Measurements from ENCODE around the gene TBXA2R.
"Not testable (repeated sequence)": the region's sequence is repeated elsewhere in the genome, so short reads cannot be mapped to it uniquely, and the experiment has no call there.

The TBXA2R gene

GRCh38 chr19:3572132-3572854, 34.4 kb downstream of the TBXA2R start:
- H3K4me3 ChIP-seq (ENCODE audit: low read length in 2 of 2): peak overlapping the region; percentile 67 to 80

DNA sequence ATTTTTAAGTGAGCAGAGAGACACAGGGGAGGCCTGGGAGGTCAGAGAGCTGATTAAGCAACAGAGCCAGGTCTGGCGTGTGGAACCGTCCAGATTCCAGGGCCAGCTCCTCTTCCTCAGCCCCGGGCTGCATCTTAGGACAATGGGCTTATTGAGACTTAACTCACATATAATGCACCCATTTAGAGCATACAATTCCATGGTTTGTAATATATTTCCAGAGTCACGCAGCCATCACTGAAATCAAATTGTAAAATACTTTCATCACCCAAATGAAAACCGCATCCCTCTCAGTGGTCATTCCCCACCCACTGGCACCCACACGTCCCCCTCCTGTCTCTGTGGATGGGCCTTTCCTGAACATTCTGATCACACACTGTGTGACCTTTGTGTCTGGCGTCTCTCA, 36.1 kb downstream of the TBXA2R start:
- peaks cover 12% of the 10 kb centered on the region in 2 donors for H3K4me1 ChIP-seq (ENCODE audit: control insufficient read depth in 2 of 2, insufficient read depth in 2 of 2, low read length in 2 of 2)
- H3K27ac ChIP-seq (ENCODE audit: low read depth in 2 of 2, low read length in 2 of 2): no peak overlapping the region
- H3K9ac ChIP-seq (ENCODE audit: low read depth in 1 of 2, low read length in 2 of 2): no peak overlapping the region
- no peak overlapping the region for H3K4me3 ChIP-seq (ENCODE audit: low read length in 2 of 2)
- H3K27me3 ChIP-seq (ENCODE audit: control insufficient read depth in 2 of 2, insufficient read depth in 2 of 2, low read length in 2 of 2): no peaks in the 10 kb centered on the region
- H3K36me3 ChIP-seq (ENCODE audit: control insufficient read depth in 2 of 2, insufficient read depth in 2 of 2, low read length in 2 of 2): peaks cover 0 to 5% of the 10 kb centered on the region in 2 donors
- no peaks in the 10 kb centered on the region for H3K9me3 ChIP-seq (ENCODE audit: control insufficient read depth in 2 of 2, low read length in 2 of 2)

More at GRCh38 chr19:3572132-3572854, 34.4 kb downstream of the TBXA2R start:
- Histone ChIP-seq H3K27ac (ENCODE audit: low read depth in 2 of 2, low read length in 2 of 2) (peak overlapping the region; percentile 2 to 67), H3K9me3 (ENCODE audit: control insufficient read depth in 2 of 2, low read length in 2 of 2) (no peaks in the 10 kb centered on the region), H3K27me3 (ENCODE audit: control insufficient read depth in 2 of 2, insufficient read depth in 2 of 2, low read length in 2 of 2) (no peaks in the 10 kb centered on the region), H3K36me3 (ENCODE audit: control insufficient read depth in 2 of 2, insufficient read depth in 2 of 2, low read length in 2 of 2) (peaks cover 0 to 5% of the 10 kb centered on the region in 2 donors), H3K9ac (ENCODE audit: low read depth in 1 of 2, low read length in 2 of 2) (peak overlapping the region; percentile 61 to 68), H3K4me1 (ENCODE audit: control insufficient read depth in 2 of 2, insufficient read depth in 2 of 2, low read length in 2 of 2) (peaks cover 22 to 23% of the 10 kb centered on the region in 2 donors)

GRCh38 chr19:3570042-3570441, 36.6 kb downstream of the TBXA2R start:
- H3K36me3 ChIP-seq (ENCODE audit: control insufficient read depth in 2 of 2, insufficient read depth in 2 of 2, low read length in 2 of 2); H3K27me3 ChIP-seq (ENCODE audit: control insufficient read depth in 2 of 2, insufficient read depth in 2 of 2, low read length in 2 of 2); H3K27ac ChIP-seq (ENCODE audit: low read depth in 2 of 2, low read length in 2 of 2); H3K4me3 ChIP-seq (ENCODE audit: low read length in 2 of 2); H3K9ac ChIP-seq (ENCODE audit: low read depth in 1 of 2, low read length in 2 of 2); H3K9me3 ChIP-seq (ENCODE audit: control insufficient read depth in 2 of 2, low read length in 2 of 2): not testable (repeated sequence)
- peaks cover 12% of the 10 kb centered on the region in 2 donors for H3K4me1 ChIP-seq (ENCODE audit: control insufficient read depth in 2 of 2, insufficient read depth in 2 of 2, low read length in 2 of 2)

GRCh38 chr19:3565139-3565538, 41.5 kb downstream of the TBXA2R start:
- no peaks in the 10 kb centered on the region for H3K9me3 ChIP-seq (ENCODE audit: control insufficient read depth in 2 of 2, low read length in 2 of 2)
- H3K36me3 ChIP-seq (ENCODE audit: control insufficient read depth in 2 of 2, insufficient read depth in 2 of 2, low read length in 2 of 2): no peaks in the 10 kb centered on the region

GRCh38 chr19:3563709-3564524, 42.8 kb downstream of the TBXA2R start:
- Histone ChIP-seq H3K9me3 (ENCODE audit: control insufficient read depth in 2 of 2, low read length in 2 of 2) (no peaks in the 10 kb centered on the region), H3K27ac (ENCODE audit: low read depth in 2 of 2, low read length in 2 of 2) (no peak overlapping the region), H3K9ac (ENCODE audit: low read depth in 1 of 2, low read length in 2 of 2) (no peak overlapping the region), H3K27me3 (ENCODE audit: control insufficient read depth in 2 of 2, insufficient read depth in 2 of 2, low read length in 2 of 2) (no peaks in the 10 kb centered on the region), H3K4me1 (ENCODE audit: control insufficient read depth in 2 of 2, insufficient read depth in 2 of 2, low read length in 2 of 2) (no peaks in the 10 kb centered on the region), H3K4me3 (ENCODE audit: low read length in 2 of 2) (no peak overlapping the region), H3K36me3 (ENCODE audit: control insufficient read depth in 2 of 2, insufficient read depth in 2 of 2, low read length in 2 of 2) (no peaks in the 10 kb centered on the region)

More at GRCh38 chr19:3565139-3565538, 41.5 kb downstream of the TBXA2R start:
- Histone ChIP-seq H3K4me1 (ENCODE audit: control insufficient read depth in 2 of 2, insufficient read depth in 2 of 2, low read length in 2 of 2) (no peaks in the 10 kb centered on the region), H3K27ac (ENCODE audit: low read depth in 2 of 2, low read length in 2 of 2) (no peak overlapping the region), H3K9ac (ENCODE audit: low read depth in 1 of 2, low read length in 2 of 2) (no peak overlapping the region), H3K4me3 (ENCODE audit: low read length in 2 of 2) (no peak overlapping the region), H3K27me3 (ENCODE audit: control insufficient read depth in 2 of 2, insufficient read depth in 2 of 2, low read length in 2 of 2) (no peaks in the 10 kb centered on the region)

DNA sequence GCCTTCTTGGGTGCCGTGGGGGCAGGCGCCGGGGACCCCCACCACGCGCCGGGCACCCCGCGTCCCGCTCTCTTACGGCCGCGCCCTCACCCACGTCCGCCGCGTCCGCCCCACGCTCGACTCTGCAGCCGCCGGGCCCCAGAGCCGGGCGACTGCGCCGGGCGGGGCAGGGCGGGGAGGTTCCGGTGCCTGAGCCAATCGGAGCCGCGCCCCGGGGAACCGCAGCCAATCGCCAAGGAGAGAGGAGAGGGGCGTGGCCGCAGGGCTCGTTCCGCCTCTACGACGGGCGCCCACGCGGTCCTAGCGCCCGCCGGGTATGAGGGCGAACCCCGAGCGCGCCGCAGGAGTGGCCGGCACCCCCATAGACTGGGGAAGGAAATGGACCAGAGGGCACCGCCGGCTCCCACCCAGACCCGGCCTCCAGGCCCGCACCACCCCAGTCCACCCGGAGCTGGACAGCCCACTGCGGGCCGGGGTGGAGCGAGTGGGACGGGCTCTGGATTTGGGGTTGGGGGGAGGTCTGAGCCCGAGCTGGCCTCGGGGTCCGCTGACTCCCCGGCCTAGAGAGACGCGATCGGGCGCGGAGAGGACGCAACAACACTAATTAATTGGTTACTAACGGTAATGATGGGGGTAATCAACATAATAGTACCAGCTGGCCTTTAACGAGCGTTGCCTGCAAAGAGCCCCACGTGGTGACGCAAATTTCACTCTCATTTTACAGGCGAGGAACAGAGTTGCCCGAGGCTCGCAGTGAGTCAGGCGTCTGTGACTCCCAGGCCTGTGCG, 49.0 kb downstream of the TBXA2R start, which contains the start of gene MFSD12:
MFSD12 (minus strand) TSS at position 126 of the 788 bp plus-strand sequence. CDS start 183 bp downstream, outside the sequence.
- H3K4me1 ChIP-seq (ENCODE audit: control insufficient read depth in 2 of 2, insufficient read depth in 2 of 2, low read length in 2 of 2): peaks cover 12 to 13% of the 10 kb centered on the region in 2 donors

GRCh38 chr19:3556978-3557460, 49.7 kb downstream of the TBXA2R start:
- Histone ChIP-seq H3K27ac (ENCODE audit: low read depth in 2 of 2, low read length in 2 of 2) (peak overlapping the region; percentile 29 to 39), H3K4me1 (ENCODE audit: control insufficient read depth in 2 of 2, insufficient read depth in 2 of 2, low read length in 2 of 2) (peaks cover 12 to 13% of the 10 kb centered on the region in 2 donors), H3K27me3 (ENCODE audit: control insufficient read depth in 2 of 2, insufficient read depth in 2 of 2, low read length in 2 of 2) (no peaks in the 10 kb centered on the region)

More for the DNA sequence above, 49.0 kb downstream of the TBXA2R start, which contains the start of gene MFSD12:
- Histone ChIP-seq H3K36me3 (ENCODE audit: control insufficient read depth in 2 of 2, insufficient read depth in 2 of 2, low read length in 2 of 2) (no peaks in the 10 kb centered on the region), H3K4me3 (ENCODE audit: low read length in 2 of 2) (peak within 1 kb of the TSS; percentile 81 to 82), H3K27me3 (ENCODE audit: control insufficient read depth in 2 of 2, insufficient read depth in 2 of 2, low read length in 2 of 2) (no peaks in the 10 kb centered on the region), H3K9me3 (ENCODE audit: control insufficient read depth in 2 of 2, low read length in 2 of 2) (no peaks in the 10 kb centered on the region), H3K27ac (ENCODE audit: low read depth in 2 of 2, low read length in 2 of 2) (peak within 1 kb of the TSS; percentile 71 to 80), H3K9ac (ENCODE audit: low read depth in 1 of 2, low read length in 2 of 2) (peak within 1 kb of the TSS; percentile 55 to 83)

DNA sequence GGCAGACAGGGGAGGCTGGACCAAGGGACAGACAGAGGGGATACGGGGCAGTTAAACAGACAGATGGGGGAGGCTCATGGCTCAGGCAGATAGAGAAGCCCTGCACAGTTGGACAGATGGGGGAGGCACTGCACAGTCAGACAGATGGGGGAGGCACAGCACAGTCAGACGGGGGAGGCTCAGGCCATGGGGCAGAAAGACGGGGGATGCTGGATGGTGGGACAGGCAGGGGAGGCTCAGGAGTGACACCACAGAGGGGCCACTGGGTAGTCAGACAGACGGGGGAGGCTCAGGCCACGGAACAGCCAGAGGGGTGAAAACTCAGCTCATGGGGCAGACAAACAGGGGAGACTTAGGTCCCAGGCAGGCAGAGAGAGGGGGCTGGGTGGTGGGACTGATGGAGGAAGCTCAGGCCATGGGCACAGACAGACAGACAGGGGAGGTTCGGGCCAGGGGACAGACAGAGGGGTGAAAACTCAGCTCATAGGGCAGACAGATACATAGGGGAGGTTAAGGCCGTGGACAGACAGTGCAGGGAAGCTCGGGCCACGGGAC, 50.2 kb downstream of the TBXA2R start:
- peak overlapping the region in 1 of 2 donors; percentile 39 for H3K27ac ChIP-seq (ENCODE audit: low read depth in 2 of 2, low read length in 2 of 2)
- H3K4me1 ChIP-seq (ENCODE audit: control insufficient read depth in 2 of 2, insufficient read depth in 2 of 2, low read length in 2 of 2): peaks cover 12 to 13% of the 10 kb centered on the region in 2 donors
- H3K9ac ChIP-seq (ENCODE audit: low read depth in 1 of 2, low read length in 2 of 2): peak overlapping the region; percentile 55 to 83
- no peaks in the 10 kb centered on the region for H3K27me3 ChIP-seq (ENCODE audit: control insufficient read depth in 2 of 2, insufficient read depth in 2 of 2, low read length in 2 of 2)
- H3K9me3 ChIP-seq (ENCODE audit: control insufficient read depth in 2 of 2, low read length in 2 of 2): no peaks in the 10 kb centered on the region
- H3K36me3 ChIP-seq (ENCODE audit: control insufficient read depth in 2 of 2, insufficient read depth in 2 of 2, low read length in 2 of 2): no peaks in the 10 kb centered on the region
- peak overlapping the region; percentile 81 to 82 for H3K4me3 ChIP-seq (ENCODE audit: low read length in 2 of 2)

More at GRCh38 chr19:3556978-3557460, 49.7 kb downstream of the TBXA2R start:
- Histone ChIP-seq H3K9ac (ENCODE audit: low read depth in 1 of 2, low read length in 2 of 2) (peak overlapping the region; percentile 55 to 83), H3K9me3 (ENCODE audit: control insufficient read depth in 2 of 2, low read length in 2 of 2) (no peaks in the 10 kb centered on the region), H3K36me3 (ENCODE audit: control insufficient read depth in 2 of 2, insufficient read depth in 2 of 2, low read length in 2 of 2) (no peaks in the 10 kb centered on the region), H3K4me3 (ENCODE audit: low read length in 2 of 2) (peak overlapping the region; percentile 81 to 82)

DNA sequence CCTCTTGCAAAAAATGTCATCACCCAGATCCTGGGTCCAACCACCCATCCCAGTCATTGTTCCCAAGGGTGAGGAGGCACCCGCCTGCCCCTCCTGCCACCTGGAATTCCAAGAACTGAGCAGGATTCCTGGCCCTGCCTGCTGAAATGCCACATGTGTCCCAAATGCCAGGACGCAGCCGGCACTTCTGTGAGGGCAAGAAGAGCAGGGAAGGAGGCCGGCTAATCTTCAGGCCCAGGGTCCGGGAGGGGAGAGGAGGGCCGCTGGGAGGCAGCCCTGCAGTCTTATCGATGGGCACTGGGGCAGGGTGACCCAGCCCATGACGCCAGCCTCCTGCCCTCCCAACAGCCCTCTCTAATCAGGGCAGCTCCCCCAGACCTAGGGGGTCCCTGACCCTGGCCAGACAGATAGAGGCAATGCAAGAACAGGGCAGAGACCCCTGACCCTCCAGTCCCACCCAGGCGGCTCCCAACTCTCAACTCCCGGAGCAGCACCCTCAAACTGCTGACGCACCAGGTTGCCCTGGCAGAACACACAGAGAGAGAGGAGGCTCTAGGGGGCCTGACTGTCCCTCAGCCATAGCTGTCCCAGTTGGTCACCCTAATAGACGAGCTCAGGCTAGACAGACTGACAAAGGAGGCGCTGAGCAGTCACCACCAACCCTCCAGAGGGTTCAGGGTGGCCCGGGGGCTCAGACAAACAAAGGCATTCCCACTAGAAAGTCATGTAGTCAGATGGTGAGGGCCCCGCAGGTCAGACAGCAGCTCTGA, 50.8 kb downstream of the TBXA2R start:
- Histone ChIP-seq H3K9ac (ENCODE audit: low read depth in 1 of 2, low read length in 2 of 2) (peak overlapping the region in 1 of 2 donors; percentile 83), H3K27ac (ENCODE audit: low read depth in 2 of 2, low read length in 2 of 2) (no peak overlapping the region)

More for the DNA sequence above, 50.8 kb downstream of the TBXA2R start:
- peak overlapping the region; percentile 81 to 82 for H3K4me3 ChIP-seq (ENCODE audit: low read length in 2 of 2)
- H3K4me1 ChIP-seq (ENCODE audit: control insufficient read depth in 2 of 2, insufficient read depth in 2 of 2, low read length in 2 of 2): peaks cover 12 to 13% of the 10 kb centered on the region in 2 donors
- peaks cover 0 to under 1% of the 10 kb centered on the region in 2 donors for H3K36me3 ChIP-seq (ENCODE audit: control insufficient read depth in 2 of 2, insufficient read depth in 2 of 2, low read length in 2 of 2)
- no peaks in the 10 kb centered on the region for H3K9me3 ChIP-seq (ENCODE audit: control insufficient read depth in 2 of 2, low read length in 2 of 2)
- no peaks in the 10 kb centered on the region for H3K27me3 ChIP-seq (ENCODE audit: control insufficient read depth in 2 of 2, insufficient read depth in 2 of 2, low read length in 2 of 2)
